ENCODE data around the gene ZFAND3. TPM values are rescaled to one million over a fixed set of nuclear protein-coding genes. Genes with fewer than 3 reads are reported as not detected.

Gene ZFAND3
- polyA plus RNA-seq, 3 donors: 11.5 to 21.1 (median 11.7) TPM

- peaks cover 99% of the 10 kb centered on the region for H4K20me1 ChIP-seq (ENCODE audit: insufficient read depth, low read length)
- Mint-ChIP-seq H3K4me3 (no peak overlapping the region), H3K4me1 (peaks cover 14% of the 10 kb centered on the region), H3K27ac (peak overlapping the region in 1 of 7 donors; percentile 30), H3K36me3 (peaks cover 0 to 2% of the 10 kb centered on the region in 2 donors), H3K9me3 (no peaks in the 10 kb centered on the region), H3K27me3 (ENCODE audit: low read depth in 3 of 3) (no peaks in the 10 kb centered on the region)
- intact Hi-C loops (cut with micrococcal nuclease): no loop called here
- peak; percentile 43 for TF ChIP-seq CTCF (IDR thresholded peaks at IDR 0.05)
- no peaks in the 10 kb centered on the region for H3K27me3 ChIP-seq (ENCODE audit: control insufficient read depth in 2 of 2, insufficient read depth in 2 of 2, low read length in 2 of 2)
- no peak overlapping the region for H3K4me2 ChIP-seq (replicated peaks; ENCODE audit: extremely low read depth, low read length, poor library complexity, severe bottlenecking)
- no peak overlapping the region for H2AFZ ChIP-seq (ENCODE audit: insufficient read depth, low read depth, low read length, poor library complexity, severe bottlenecking)
- WGBS (ENCODE audit: insufficient coverage): no CpG with 5 or more reads among the region's 1 CpG
- H3K79me2 ChIP-seq (ENCODE audit: insufficient read depth, low read length): peaks cover 76% of the 10 kb centered on the region
- peaks cover 0 to 4% of the 10 kb centered on the region in 2 donors for H3K4me1 ChIP-seq (ENCODE audit: control insufficient read depth in 1 of 2, insufficient read depth in 2 of 2, low read length in 2 of 2)
- no peak overlapping the region for H3K9ac ChIP-seq (ENCODE audit: insufficient read depth, low read length, poor library complexity, severe bottlenecking)
- DNase-seq: no peak
- H3K27ac ChIP-seq (ENCODE audit: low read depth in 1 of 2, low read length in 2 of 2): no peak overlapping the region
- no peaks in the 10 kb centered on the region for H3K36me3 ChIP-seq (replicated peaks in 1 of 2; ENCODE audit: control insufficient read depth in 1 of 2, insufficient read depth in 2 of 2, low read length in 2 of 2)
- H3K4me3 ChIP-seq (replicated peaks in 1 of 3; ENCODE audit: low read depth in 2 of 3, low read length in 3 of 3): no peak overlapping the region
- H3K9me3 ChIP-seq (replicated peaks in 1 of 2; ENCODE audit: control insufficient read depth in 1 of 2, insufficient read depth in 1 of 2, low read length in 2 of 2): no peaks in the 10 kb centered on the region
Observed at GRCh38 chr6:38034274-38034914, 214.9 kb downstream of the ZFAND3 start.

- H3K27me3 ChIP-seq (ENCODE audit: control insufficient read depth in 2 of 2, insufficient read depth in 2 of 2, low read length in 2 of 2): no peaks in the 10 kb centered on the region
- no peaks in the 10 kb centered on the region for H3K9me3 Mint-ChIP-seq
- no peak overlapping the region for H3K4me3 Mint-ChIP-seq
- H3K27ac ChIP-seq (ENCODE audit: low read depth in 1 of 2, low read length in 2 of 2): no peak overlapping the region
- H3K27ac Mint-ChIP-seq: no peak overlapping the region
- peaks cover 65% of the 10 kb centered on the region for H3K79me2 ChIP-seq (ENCODE audit: insufficient read depth, low read length)
- no peaks in the 10 kb centered on the region for H3K36me3 ChIP-seq (replicated peaks in 1 of 2; ENCODE audit: control insufficient read depth in 1 of 2, insufficient read depth in 2 of 2, low read length in 2 of 2)
- H3K4me1 ChIP-seq (ENCODE audit: control insufficient read depth in 1 of 2, insufficient read depth in 2 of 2, low read length in 2 of 2): peaks cover 0 to 11% of the 10 kb centered on the region in 2 donors
- DNase-seq: no peak
- H3K36me3 Mint-ChIP-seq: peaks cover 0 to 2% of the 10 kb centered on the region in 2 donors
- no peak overlapping the region for H3K9ac ChIP-seq (ENCODE audit: insufficient read depth, low read length, poor library complexity, severe bottlenecking)
- intact Hi-C loops (cut with micrococcal nuclease): no loop called here
- H3K27me3 Mint-ChIP-seq (ENCODE audit: low read depth in 3 of 3): no peaks in the 10 kb centered on the region
- no peak for TF ChIP-seq CTCF (IDR thresholded peaks at IDR 0.05)
- no peaks in the 10 kb centered on the region for H3K9me3 ChIP-seq (replicated peaks in 1 of 2; ENCODE audit: control insufficient read depth in 1 of 2, insufficient read depth in 1 of 2, low read length in 2 of 2)
- H4K20me1 ChIP-seq (ENCODE audit: insufficient read depth, low read length): peaks cover 99% of the 10 kb centered on the region
- no peak overlapping the region for H3K4me2 ChIP-seq (replicated peaks; ENCODE audit: extremely low read depth, low read length, poor library complexity, severe bottlenecking)
- peaks cover 19% of the 10 kb centered on the region for H3K4me1 Mint-ChIP-seq
- no peak overlapping the region for H2AFZ ChIP-seq (ENCODE audit: insufficient read depth, low read depth, low read length, poor library complexity, severe bottlenecking)
- H3K4me3 ChIP-seq (replicated peaks in 1 of 3; ENCODE audit: low read depth in 2 of 3, low read length in 3 of 3): no peak overlapping the region
- WGBS (ENCODE audit: insufficient coverage): no CpG with 5 or more reads among the region's 1 CpG
Observed at GRCh38 chr6:38035478-38035877, 216.0 kb downstream of the ZFAND3 start.

All from CD14-positive monocyte (primary cell).